C4-2B (cell line): ENCODE data around the gene KLHDC4.

Source experiments
- ZFX ChIP-seq: fragments of 450-650 bp; IDR thresholded peaks from 2 replicates; pipeline ENCODE4 v1.6.1; 2017
- TF ChIP-seq, protein P1 (sequence below): fragments of 450-650 bp; conservative IDR thresholded peaks from 2 replicates; pipeline ENCODE4 v1.5.1; 2017; ENCODE audit warnings: mild to moderate bottlenecking

DNA sequence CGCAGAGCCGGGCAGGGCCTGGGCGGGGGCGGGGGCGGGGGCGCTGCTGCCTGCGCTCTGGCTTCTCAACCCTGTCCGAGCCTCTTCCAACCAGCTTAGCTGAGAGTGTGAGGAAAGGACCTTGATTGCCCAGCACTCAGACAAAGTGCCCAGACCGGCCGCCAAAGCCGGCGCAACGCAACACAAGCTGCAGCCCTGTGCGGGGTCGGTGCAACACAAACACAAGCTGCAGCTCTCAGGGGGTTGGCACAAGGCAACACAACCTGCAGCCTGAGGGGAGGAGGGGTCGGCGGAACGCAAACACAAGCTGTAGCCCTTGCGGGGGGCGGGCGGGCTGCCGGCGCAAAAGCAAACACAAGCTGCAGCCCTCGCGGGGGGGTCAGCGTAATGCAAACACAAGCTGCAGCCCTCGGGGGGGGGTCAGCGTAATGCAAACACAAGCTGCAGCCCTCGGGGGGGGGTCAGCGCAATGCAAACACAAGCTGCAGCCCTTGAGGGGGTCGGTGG, 60.0 kb downstream of the KLHDC4 start:
- TF ChIP-seq, protein P1, sequence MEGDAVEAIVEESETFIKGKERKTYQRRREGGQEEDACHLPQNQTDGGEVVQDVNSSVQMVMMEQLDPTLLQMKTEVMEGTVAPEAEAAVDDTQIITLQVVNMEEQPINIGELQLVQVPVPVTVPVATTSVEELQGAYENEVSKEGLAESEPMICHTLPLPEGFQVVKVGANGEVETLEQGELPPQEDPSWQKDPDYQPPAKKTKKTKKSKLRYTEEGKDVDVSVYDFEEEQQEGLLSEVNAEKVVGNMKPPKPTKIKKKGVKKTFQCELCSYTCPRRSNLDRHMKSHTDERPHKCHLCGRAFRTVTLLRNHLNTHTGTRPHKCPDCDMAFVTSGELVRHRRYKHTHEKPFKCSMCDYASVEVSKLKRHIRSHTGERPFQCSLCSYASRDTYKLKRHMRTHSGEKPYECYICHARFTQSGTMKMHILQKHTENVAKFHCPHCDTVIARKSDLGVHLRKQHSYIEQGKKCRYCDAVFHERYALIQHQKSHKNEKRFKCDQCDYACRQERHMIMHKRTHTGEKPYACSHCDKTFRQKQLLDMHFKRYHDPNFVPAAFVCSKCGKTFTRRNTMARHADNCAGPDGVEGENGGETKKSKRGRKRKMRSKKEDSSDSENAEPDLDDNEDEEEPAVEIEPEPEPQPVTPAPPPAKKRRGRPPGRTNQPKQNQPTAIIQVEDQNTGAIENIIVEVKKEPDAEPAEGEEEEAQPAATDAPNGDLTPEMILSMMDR, result no peak
- no peak for TF ChIP-seq ZFX
